Caco-2 (cell line): Measurements from ENCODE around the gene BBLN. TPM values are rescaled to one million over a fixed set of nuclear protein-coding genes. Genes with fewer than 3 reads are reported as not detected.

Experiments used
- BruUV-seq: library from RNA; stranded (reverse); fragments of 400-500 nt; replicated peaks from 2 replicates; lab custom pipeline; 2021; lab: Mats Ljungman, UMichigan
- CTCF ChIA-PET: fragments of 300-600 bp; sonication (Branson Sonifier 250); formaldehyde crosslinking; loops from one replicate; lab custom pipeline; 2022; ENCODE audit warnings: antibody characterized with exemption; lab: Charles Lee
- POLR2A ChIA-PET: fragments of 300-600 bp; sonication (Branson Sonifier 250); formaldehyde crosslinking; loops from one replicate; lab custom pipeline; 2022; ENCODE audit warnings: antibody characterized with exemption; lab: Charles Lee
- DNase-seq, 2 experiments: peaks; one replicate each; pipeline versions ENCODE4 v3.0.0 to v3.0.0-alpha.2; 2020 to 2022
- H3K27me3 ChIP-seq: replicated peaks from 2 replicates; pipeline ENCODE4 v1.6.0; 2011; ENCODE audit warnings: low read length; ENCODE audit not compliant: control insufficient read depth, insufficient read depth
- H3K36me3 ChIP-seq: 2 replicates; pipeline ENCODE4 v1.5.1; 2011; ENCODE audit warnings: low read length; ENCODE audit not compliant: control insufficient read depth, insufficient read depth
- H3K4me1 ChIP-seq: fragments of 250-450 bp; sonication (Bioruptor Pico); 2 replicates; pipeline ENCODE4 v1.5.1; 2020; ENCODE audit warnings: mild to moderate bottlenecking
- H3K4me3 ChIP-seq: 2 replicates; pipeline ENCODE4 v1.5.1; 2011; ENCODE audit warnings: low read depth, mild to moderate bottlenecking, control low read depth, low read length
- H3K9me3 ChIP-seq: fragments of 250-450 bp; sonication (Bioruptor Pico); 2 replicates; pipeline ENCODE4 v1.5.1; 2020; ENCODE audit warnings: mild to moderate bottlenecking, moderate library complexity
- H3K27ac Mint-ChIP-seq: one replicate; pipeline ENCODE4 v1.8.0; 2022; ENCODE audit warnings: mixed read lengths; ENCODE audit not compliant: unreplicated experiment
- H3K27me3 Mint-ChIP-seq: one replicate; pipeline ENCODE4 v1.8.0; 2022; ENCODE audit warnings: mixed read lengths; ENCODE audit not compliant: insufficient read depth, unreplicated experiment
- H3K36me3 Mint-ChIP-seq: one replicate; pipeline ENCODE4 v1.8.0; 2022; ENCODE audit warnings: mild to moderate bottlenecking, mixed read lengths; ENCODE audit not compliant: insufficient read depth, unreplicated experiment
- H3K4me1 Mint-ChIP-seq: one replicate; pipeline ENCODE4 v1.8.0; 2022; ENCODE audit warnings: low read depth, mixed read lengths; ENCODE audit not compliant: unreplicated experiment
- H3K4me3 Mint-ChIP-seq: one replicate; pipeline ENCODE4 v1.8.0; 2022; ENCODE audit warnings: mild to moderate bottlenecking, moderate library complexity, mixed read lengths; ENCODE audit not compliant: unreplicated experiment
- H3K9me3 Mint-ChIP-seq: one replicate; pipeline ENCODE4 v1.8.0; 2022; ENCODE audit warnings: mixed read lengths; ENCODE audit not compliant: unreplicated experiment
- CTCF ChIP-seq, 2 experiments: fragments of 200-600 bp in 1 of 2; IDR thresholded peaks; 1 replicate in 1 of 2; 2 replicates in 1 of 2; pipeline versions ENCODE4 v1.5.1 to v1.8.0; 2011 to 2022; ENCODE audit warnings: antibody characterized with exemption in 1 of 2, control low read depth in 1 of 2, inconsistent platforms in 1 of 2, low read depth in 1 of 2, low read length in 1 of 2, mild to moderate bottlenecking in 1 of 2, moderate library complexity in 1 of 2; ENCODE audit not compliant: insufficient read depth in 1 of 2, severe bottlenecking in 1 of 2, unreplicated experiment in 1 of 2
- intact Hi-C: fragments of 100-400 bp; cut with micrococcal nuclease; formaldehyde crosslinking; loops from one replicate; pipeline ENCODE4 v1.10.0; 2022; ENCODE audit not compliant: unreplicated experiment
- total RNA-seq: library from RNA; stranded (reverse); gene quantifications from 2 replicates; pipeline ENCODE4 v1.2.3, GENCODE V29; 2022

BBLN gene
- total RNA-seq, 1 experiment from 2014 or later: 34.2 TPM

GRCh38 chr9:128122809-128123175 is 37.3 kb upstream of the BBLN start:
- POLR2A ChIA-PET: no interaction called here

GRCh38 chr9:128123451-128124080 is 36.5 kb upstream of the BBLN start:
- intact Hi-C loops: no loop called here
- POLR2A ChIA-PET: no interaction called here
- DNase-seq: peak in 1 of 2 experiments; percentile 35
- Histone ChIP-seq H3K36me3 (peaks cover 4% of the 10 kb centered on the region; the same call in 1 of the 2 replicates), H3K4me1 (peaks cover 9% of the 10 kb centered on the region; the same call in 1 of the 2 replicates), H3K9me3 (no peaks in the 10 kb centered on the region), H3K27me3 (no peaks in the 10 kb centered on the region), H3K4me3 (no peak overlapping the region)
- no peaks in the 10 kb centered on the region for H3K9me3 Mint-ChIP-seq
- no peaks in the 10 kb centered on the region for H3K27me3 Mint-ChIP-seq
- no peak overlapping the region for H3K4me3 Mint-ChIP-seq
- H3K36me3 Mint-ChIP-seq: peaks cover 47% of the 10 kb centered on the region
- TF ChIP-seq CTCF (IDR thresholded peaks at IDR 0.05; ENCODE audit: insufficient read depth in 1 of 2, low read depth in 1 of 2, low read length in 1 of 2, severe bottlenecking in 1 of 2, unreplicated experiment in 1 of 2): no peak
- CTCF ChIA-PET: no interaction called here
- no peaks in the 10 kb centered on the region for H3K4me1 Mint-ChIP-seq
- no TSS peak for BruUV-seq
- H3K27ac Mint-ChIP-seq: no peak overlapping the region

More at GRCh38 chr9:128122809-128123175, 37.3 kb upstream of the BBLN start:
- Mint-ChIP-seq H3K27me3 (no peaks in the 10 kb centered on the region), H3K9me3 (no peaks in the 10 kb centered on the region), H3K36me3 (peaks cover 43% of the 10 kb centered on the region), H3K27ac (no peak overlapping the region), H3K4me3 (no peak overlapping the region), H3K4me1 (no peaks in the 10 kb centered on the region)
- CTCF ChIA-PET: interaction anchor here (0.6 kb wide), 1 partner anchor 144 kb away, joined by 3 read pairs; no protein-coding TSS in a partner anchor
- no TSS peak for BruUV-seq
- peaks cover 4% of the 10 kb centered on the region; the same call in 1 of the 2 replicates for H3K36me3 ChIP-seq
- peak in 1 of 2 experiments; percentile 34 for DNase-seq
- H3K4me3 ChIP-seq: no peak overlapping the region
- peaks cover 9% of the 10 kb centered on the region; the same call in 1 of the 2 replicates for H3K4me1 ChIP-seq
- intact Hi-C loops: no loop called here
- H3K27me3 ChIP-seq: no peaks in the 10 kb centered on the region
- H3K9me3 ChIP-seq: no peaks in the 10 kb centered on the region
- TF ChIP-seq CTCF (IDR thresholded peaks at IDR 0.05; ENCODE audit: insufficient read depth in 1 of 2, low read depth in 1 of 2, low read length in 1 of 2, severe bottlenecking in 1 of 2, unreplicated experiment in 1 of 2): no peak

GRCh38 chr9:128124451-128124850 is 35.6 kb upstream of the BBLN start:
- H3K4me1 Mint-ChIP-seq: peaks cover 8% of the 10 kb centered on the region
- no peak overlapping the region for H3K4me3 Mint-ChIP-seq
- intact Hi-C loops: no loop called here
- DNase-seq: no peak
- H3K9me3 Mint-ChIP-seq: no peaks in the 10 kb centered on the region
- ChIA-PET CTCF (interaction anchor here (0.9 kb wide), 1 partner anchor 9 kb away, joined by 4 read pairs; no protein-coding TSS in a partner anchor), POLR2A (interaction anchor here (0.6 to 0.8 kb wide), 2 partner anchors 10 to 931 kb away, joined by 3 read pairs; no protein-coding TSS in a partner anchor)
- peaks cover 9% of the 10 kb centered on the region; the same call in 1 of the 2 replicates for H3K4me1 ChIP-seq
- peaks cover 4% of the 10 kb centered on the region; the same call in 1 of the 2 replicates for H3K36me3 ChIP-seq
- no peaks in the 10 kb centered on the region for H3K27me3 ChIP-seq
- no peak for TF ChIP-seq CTCF (IDR thresholded peaks at IDR 0.05; ENCODE audit: insufficient read depth in 1 of 2, low read depth in 1 of 2, low read length in 1 of 2, severe bottlenecking in 1 of 2, unreplicated experiment in 1 of 2)
- H3K27me3 Mint-ChIP-seq: no peaks in the 10 kb centered on the region
- H3K9me3 ChIP-seq: no peaks in the 10 kb centered on the region
- no peak overlapping the region for H3K27ac Mint-ChIP-seq
- H3K4me3 ChIP-seq: no peak overlapping the region
- peaks cover 52% of the 10 kb centered on the region for H3K36me3 Mint-ChIP-seq
- BruUV-seq: no TSS peak
